Heart left ventricle (tissue), 13 donors: Measurements from ENCODE around the gene RET.
"Not testable (repeated sequence)": the region's sequence is repeated elsewhere in the genome, so short reads cannot be mapped to it uniquely, and the experiment has no call there.

Experiments used
- CTCF ChIP-seq, 12 donors: fragments of 200-600 bp; sonication (generic) in 4 of 12; IDR thresholded peaks; one replicate each; pipeline versions ENCODE4 v1.5.0 to v1.8.0; 2018 to 2022; ENCODE audit warnings: antibody characterized with exemption in 12 of 12, mild to moderate bottlenecking in 5 of 12
- POLR2A ChIP-seq, 2 donors: fragments of 450-650 bp; IDR thresholded peaks; one replicate each; pipeline ENCODE4 v1.6.1; 2017; ENCODE audit warnings: antibody characterized with exemption in 2 of 2, mild to moderate bottlenecking in 2 of 2, moderate library complexity in 2 of 2
- donor health status: ischemic (EF 13 %, LVEDD 7.1; RV severe dilation, severe dysfunction).
- donor health status: DM: no; HTN: yes; CAD: no.
- donor health status: DM: no; HTN: no; CAD: no.
- donor health status: ischemic (EF 25% LVEDD 6.9; RV normal size, moderate dysfunction).
- donor health status: ischemic (EF 25% LVEDD 5.7; RV mildly dilated, moderate dysfunction).
- donor health status: ischemic (EF 35%, LVEDD 5.7; RV mildly dilated, moderate dysfunction).
- donor health status: nonischemic (EF 11% LVEDD 7.7; RV severe dilation, severe dysfunction).
- donor health status: DM: yes; HTN: yes; CAD: no.
- donor health status: PGD.
- donor health status: ischemic (EF 29% LVEDD 5.4; RV normal size, mild dysfunction).
- donor health status: nonischemic (EF 23%, LVEDD 6.1; RV moderate dilation, normal function).

GRCh38 chr10:43099339-43099738 is 22.5 kb downstream of the RET start:
- TF ChIP-seq POLR2A, CTCF (IDR thresholded peaks at IDR 0.05): not testable (repeated sequence)
